ENCODE measurements around the gene TTC12. TPM values are rescaled to one million over a fixed set of nuclear protein-coding genes. Genes with fewer than 3 reads are reported as not detected.

TTC12 gene
- total and polyA plus RNA-seq, 2 of the 4 experiments (the other 2 are of a cell fraction) = 10.0 to 14.7 TPM

DNA sequence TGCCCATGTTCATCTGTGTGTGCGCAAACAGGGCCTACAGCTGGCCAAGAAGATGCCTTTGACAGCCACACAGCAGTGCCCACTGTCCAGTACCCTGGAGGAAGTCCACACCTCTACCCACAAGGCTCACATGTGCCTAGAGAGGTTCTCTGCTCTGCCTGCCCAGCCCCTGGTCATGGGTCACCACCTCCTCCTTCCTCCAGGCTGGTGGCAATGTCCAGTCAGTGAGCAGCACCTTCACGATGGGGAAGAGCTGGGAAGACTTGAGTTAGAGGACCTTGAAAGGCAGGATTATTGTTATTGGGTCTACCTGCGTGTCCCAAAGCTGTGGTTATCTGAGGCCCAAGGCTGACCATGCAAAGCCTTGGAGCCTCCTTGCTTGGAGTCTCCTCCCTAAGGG lies 28.4 kb upstream of the TTC12 start:
- no peak overlapping the region for H2BK120ac ChIP-seq (ENCODE audit: low read depth, low read length)
- peaks cover 6% of the 10 kb centered on the region; the same call in 1 of the 2 replicates for H3K4me1 ChIP-seq (ENCODE audit: control insufficient read depth, insufficient read depth, low read length)
- dilution Hi-C loops (cut with HindIII; ENCODE audit: low sequenced_read_pairs, unreplicated experiment) (no loop called here), intact Hi-C loops (cut with micrococcal nuclease) (loop anchor here (10.0 kb wide), 1 partner anchor 1171 kb away; no protein-coding TSS in a partner anchor), in situ Hi-C loops (cut with MboI; ENCODE audit: low sequenced_read_pairs) (loop anchor here (10.0 to 25.0 kb wide), 3 partner anchors 1001 to 1174 kb away; partner anchors contain the start of gene PTS)
- no peak for DNase-seq
- H2BK20ac ChIP-seq (ENCODE audit: low read depth, low read length) = no peak overlapping the region
- no peak overlapping the region for H2BK5ac ChIP-seq (ENCODE audit: low read depth, low read length, poor library complexity, severe bottlenecking)
- no peak overlapping the region for H3K14ac ChIP-seq (replicated peaks; ENCODE audit: low read depth, low read length)
- no peak overlapping the region for H3K23ac ChIP-seq (ENCODE audit: low read depth, low read length)
- WGBS, 2 experiments (ENCODE audit: extremely low coverage in 2 of 2, insufficient read length in 1 of 2) = 83% methylated on average over 1 of the region's 3 CpGs; no CpG with 5 or more reads in 1 of the 2 experiments
- no peak overlapping the region for H2AK5ac ChIP-seq (ENCODE audit: low read depth, low read length)
- no peak overlapping the region for H3K4ac ChIP-seq (ENCODE audit: low read depth, low read length)
- H3K79me1 ChIP-seq (ENCODE audit: low read depth in 1 of 2, low read length in 2 of 2) = no peaks in the 10 kb centered on the region
- H4K91ac ChIP-seq (ENCODE audit: insufficient read depth, low read depth, low read length) = no peak overlapping the region
- H2AFZ ChIP-seq (replicated peaks; ENCODE audit: low read length, poor library complexity) = no peak overlapping the region
- no peak for ATAC-seq (ENCODE audit: low read depth)
- no peaks in the 10 kb centered on the region for H3K9me1 ChIP-seq (ENCODE audit: insufficient read depth, low read length)
- ChIA-PET CTCF (no interaction called here), POLR2A (ENCODE audit: unreplicated experiment) (no interaction called here)
- no peak overlapping the region for H3K18ac ChIP-seq (ENCODE audit: low read depth, low read length)
- H2BK15ac ChIP-seq (ENCODE audit: low read depth, low read length) = no peak overlapping the region
- H3K36me3 ChIP-seq (ENCODE audit: control insufficient read depth, insufficient read depth, low read length) = no peaks in the 10 kb centered on the region
- no peak overlapping the region for H4K5ac ChIP-seq (ENCODE audit: low read depth, low read length)
- no peak overlapping the region for H3K4me2 ChIP-seq (ENCODE audit: low read depth, low read length)
- H3K4me3 ChIP-seq (ENCODE audit: insufficient read depth, low read depth, low read length) = no peak overlapping the region
- H3K9ac ChIP-seq (ENCODE audit: low read depth, low read length) = no peak overlapping the region
- H4K8ac ChIP-seq (ENCODE audit: low read depth in 2 of 2, low read length in 2 of 2) = no peak overlapping the region
- BruUV-seq (replicated peaks) = no TSS peak
- H3K27me3 ChIP-seq (ENCODE audit: control insufficient read depth, insufficient read depth, low read length) = peaks cover 9% of the 10 kb centered on the region; the same call in 1 of the 2 replicates
- TF ChIP-seq CEBPB (IDR thresholded peaks at IDR 0.05; ENCODE audit: low read depth, low read length) (no peak), MAFK (IDR thresholded peaks at IDR 0.05; ENCODE audit: low read depth, low read length) (no peak), ELK1 (IDR thresholded peaks at IDR 0.05; ENCODE audit: borderline replicate concordance, low read depth, low read length) (no peak), MAZ (IDR thresholded peaks at IDR 0.05; ENCODE audit: borderline replicate concordance, low read depth, low read length) (no peak), USF2 (IDR thresholded peaks at IDR 0.05; ENCODE audit: low read depth, low read length) (no peak), POLR2A (IDR thresholded peaks at IDR 0.05; ENCODE audit: low read depth, low read length) (no peak), NFE2L2 (IDR thresholded peaks at IDR 0.05; ENCODE audit: low read depth, low read length) (no peak), BHLHE40 (IDR thresholded peaks at IDR 0.05; ENCODE audit: low read depth, low read length) (no peak), RAD21 (IDR thresholded peaks at IDR 0.05; ENCODE audit: low read length) (no peak), RCOR1 (IDR thresholded peaks at IDR 0.05; ENCODE audit: insufficient replicate concordance, low read length) (no peak)
- H4K20me1 ChIP-seq (ENCODE audit: insufficient read depth, low read length) = no peaks in the 10 kb centered on the region
- no peaks in the 10 kb centered on the region for H3K9me3 ChIP-seq (ENCODE audit: control insufficient read depth, insufficient read depth, low read length)
- H3K56ac ChIP-seq (ENCODE audit: extremely low read depth, insufficient read depth, low read length) = no peak overlapping the region
- H2AK9ac ChIP-seq (replicated peaks; ENCODE audit: low read depth, low read length, poor library complexity) = no peak overlapping the region
- H3K27ac ChIP-seq (ENCODE audit: insufficient read depth, low read length) = no peak overlapping the region

Data from IMR-90 (cell line).